GM19238 (cell line): ENCODE results near the gene RBM5.
"Not testable (repeated sequence)": the region's sequence is repeated elsewhere in the genome, so short reads cannot be mapped to it uniquely, and the experiment has no call there.

Source experiments
- DNase-seq: peaks from one replicate; pipeline ENCODE4 v3.0.0; 2011; ENCODE audit warnings: low spot score; ENCODE audit not compliant: insufficient read length

RBM5 gene

GRCh38 chr3:50088725-50089608 is at the start of gene RBM5:
RBM5 (plus strand) TSS chr3:50088919; CDS start chr3:50090435, 1,516 bp downstream.
- DNase-seq, result peak; percentile 98

GRCh38 chr3:50044976-50045375 is 43.7 kb upstream of the RBM5 start:
- DNase-seq, result no peak

GRCh38 chr3:50047426-50047825 is 41.3 kb upstream of the RBM5 start:
- no peak for DNase-seq

GRCh38 chr3:50050361-50050760 is 38.4 kb upstream of the RBM5 start:
- no peak for DNase-seq

GRCh38 chr3:50057756-50058155 is 31.0 kb upstream of the RBM5 start:
- DNase-seq, result no peak

GRCh38 chr3:50068134-50068533 is 20.6 kb upstream of the RBM5 start:
- DNase-seq, result no peak

GRCh38 chr3:50078091-50078490 is 10.6 kb upstream of the RBM5 start:
- no peak for DNase-seq

GRCh38 chr3:50078622-50079021 is 10.1 kb upstream of the RBM5 start:
- DNase-seq, result no peak

- DNase-seq, result not testable (repeated sequence)
Observed at GRCh38 chr3:50084951-50085350, 3.8 kb upstream of the RBM5 start.

GRCh38 chr3:50089609-50089945 is 858 bp downstream of the RBM5 start:
- DNase-seq, result no peak

GRCh38 chr3:50090984-50091383 is 2.3 kb downstream of the RBM5 start:
- no peak for DNase-seq

GRCh38 chr3:50095352-50095998 is 6.8 kb downstream of the RBM5 start:
- DNase-seq, result no peak

GRCh38 chr3:50100386-50100785 is 11.7 kb downstream of the RBM5 start:
- DNase-seq, result no peak

- no peak for DNase-seq
Observed at GRCh38 chr3:50100956-50101845, 12.5 kb downstream of the RBM5 start.

- DNase-seq, result no peak
Observed at GRCh38 chr3:50102558-50102957, 13.8 kb downstream of the RBM5 start.

- DNase-seq, result no peak
Observed at GRCh38 chr3:50111757-50112156, 23.0 kb downstream of the RBM5 start.

- DNase-seq, result no peak
Observed at GRCh38 chr3:50112462-50112861, 23.7 kb downstream of the RBM5 start.

- DNase-seq, result no peak
Observed at GRCh38 chr3:50117120-50117519, 28.4 kb downstream of the RBM5 start.

GRCh38 chr3:50118237-50118636 is 29.5 kb downstream of the RBM5 start:
- no peak for DNase-seq

GRCh38 chr3:50119786-50120185 is 31.1 kb downstream of the RBM5 start:
- no peak for DNase-seq

GRCh38 chr3:50120364-50121071 is 31.8 kb downstream of the RBM5 start:
- DNase-seq, result no peak
